ENCODE data around the gene TCAIM.

GRCh38 chr3:44428910-44429309 lies 90.3 kb downstream of the TCAIM start:
- no peak for TF ChIP-seq POLR2A (IDR thresholded peaks at IDR 0.05)
- no peak for TF ChIP-seq POLR2AphosphoS5 (IDR thresholded peaks at IDR 0.05)
